K562 (cell line): ENCODE measurements around the gene BMP4.

Experiments used
- CHD2 ChIP-seq: IDR thresholded peaks from 2 replicates; pipeline ENCODE4 v1.6.1; 2011; ENCODE audit warnings: low read depth, low read length
- CREB1 ChIP-seq, 2 experiments: sonication (generic) in 1 of 2; formaldehyde crosslinking in 1 of 2; IDR thresholded peaks; 2 replicates each; pipeline versions ENCODE4 v1.6.1 to v1.8.0; 2012 to 2022; ENCODE audit warnings: inconsistent platforms in 1 of 2, mild to moderate bottlenecking in 1 of 2, missing genetic modification reagents in 1 of 2, moderate library complexity in 1 of 2
- CTCF ChIP-seq, 3 experiments: IDR thresholded peaks in 2 of 3; conservative IDR thresholded peaks in 1 of 3; 2 replicates each; pipeline ENCODE4 v1.5.1; 2011 to 2012; ENCODE audit warnings: low read length in 3 of 3, mild to moderate bottlenecking in 3 of 3, control low read depth in 2 of 3, improper control_type of control experiment in 1 of 3, inconsistent platforms in 1 of 3, low read depth in 1 of 3, mixed read lengths in 1 of 3, moderate library complexity in 1 of 3; ENCODE audit not compliant: insufficient read depth in 2 of 3

- TF ChIP-seq CREB1 (IDR thresholded peaks at IDR 0.05) (no peak), CREB1 (CRISPR knock-in tag; IDR thresholded peaks at IDR 0.05) (no peak), CTCF (IDR thresholded peaks at IDR 0.05 in 2 of 3, conservative IDR thresholded peaks at IDR 0.05 in 1 of 3; ENCODE audit: insufficient read depth in 2 of 3, low read depth in 1 of 3, low read length in 3 of 3) (no peak), CHD2 (no peak)
Measured at GRCh38 chr14:53969326-53969725, 12.7 kb upstream of the BMP4 start.
